Stimulated activated CD4-positive, alpha-beta T cell treated with anti-CD3 and anti-CD28 coated beads, TNF-alpha, amount 100 ng/mL, for 4 hours (primary cell): ENCODE results near the gene ST3GAL3.
"Not testable (repeated sequence)": the region's sequence is repeated elsewhere in the genome, so short reads cannot be mapped to it uniquely, and the experiment has no call there.

Source experiments
- DNase-seq, 3 experiments: peaks; one replicate each; pipeline ENCODE4 v3.0.0-alpha.2; 2020; ENCODE audit warnings: low read depth in 3 of 3

The ST3GAL3 gene

DNA sequence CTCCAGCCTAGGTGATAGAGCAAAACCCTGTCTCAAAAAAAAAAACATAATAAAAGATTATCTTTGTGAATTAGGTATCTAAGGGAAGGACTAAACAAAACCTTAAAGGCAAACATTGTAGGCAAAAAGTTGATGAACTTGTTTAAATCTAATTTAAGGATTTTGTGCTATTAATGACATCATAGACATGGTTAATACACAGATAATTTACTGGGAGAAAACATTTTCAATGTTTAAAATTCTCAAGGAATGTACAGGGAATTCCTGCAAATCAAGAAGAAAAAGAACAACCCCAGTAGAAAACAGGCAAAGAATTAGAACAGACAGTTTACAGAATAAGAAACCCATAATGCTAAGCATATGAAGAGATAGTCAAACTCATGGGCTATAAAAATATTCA is 47.6 kb downstream of the ST3GAL3 start:
- no peak for DNase-seq

GRCh38 chr1:43757343-43758053 is 50.2 kb downstream of the ST3GAL3 start:
- no peak for DNase-seq

GRCh38 chr1:43760745-43761317 is 53.5 kb downstream of the ST3GAL3 start:
- DNase-seq: no peak

GRCh38 chr1:43763497-43763973 is 56.2 kb downstream of the ST3GAL3 start:
- peak in 2 of 3 experiments; percentile 1 to 6 for DNase-seq

- no peak for DNase-seq
Measured at GRCh38 chr1:43764581-43764980, 57.2 kb downstream of the ST3GAL3 start.

GRCh38 chr1:43766086-43766784 is 58.9 kb downstream of the ST3GAL3 start:
- no peak for DNase-seq

GRCh38 chr1:43766818-43767525 is 59.6 kb downstream of the ST3GAL3 start:
- no peak for DNase-seq

DNA sequence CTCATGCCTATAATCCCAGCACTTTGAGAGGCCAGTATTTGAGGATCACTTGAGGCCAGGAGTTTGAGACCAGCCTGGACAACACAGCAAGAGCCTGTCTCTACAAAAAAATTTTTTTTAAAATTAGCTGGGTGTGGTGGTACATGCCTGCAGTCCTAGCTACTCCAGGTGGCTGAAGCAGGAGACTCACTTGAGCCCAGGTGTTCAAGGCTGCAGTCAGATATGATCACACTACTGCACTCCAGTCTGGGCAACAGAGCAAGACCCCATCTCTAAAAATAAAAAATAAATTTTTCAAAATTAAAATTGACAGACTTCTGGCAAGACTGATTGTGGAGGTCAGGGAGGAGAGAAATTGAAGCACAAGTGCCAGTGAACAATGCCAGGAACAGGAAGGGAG is 60.8 kb downstream of the ST3GAL3 start:
- DNase-seq: no peak

GRCh38 chr1:43769350-43769908 is 62.1 kb downstream of the ST3GAL3 start:
- no peak for DNase-seq

DNA sequence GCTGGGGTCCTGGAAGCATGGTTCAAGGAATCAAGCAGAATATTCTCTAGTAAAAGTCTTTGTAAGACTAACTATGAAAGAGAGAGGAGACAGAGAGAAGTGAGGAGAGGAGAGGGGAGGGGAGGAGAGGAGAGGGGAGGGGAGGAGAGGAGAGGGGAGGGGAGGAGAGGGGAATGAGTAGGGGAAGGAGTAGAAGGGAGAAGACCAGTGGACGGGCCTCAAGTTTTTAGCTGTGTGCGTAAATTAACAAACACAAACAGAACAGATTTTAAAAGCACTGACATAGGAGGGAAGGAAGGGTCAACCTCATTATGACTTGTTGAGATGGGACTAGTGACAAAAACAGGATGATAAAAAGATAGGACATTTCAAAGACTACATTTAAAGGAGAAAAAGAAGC is 62.8 kb downstream of the ST3GAL3 start:
- DNase-seq: no peak

- no peak for DNase-seq
Measured at GRCh38 chr1:43772978-43773377, 65.6 kb downstream of the ST3GAL3 start.

DNA sequence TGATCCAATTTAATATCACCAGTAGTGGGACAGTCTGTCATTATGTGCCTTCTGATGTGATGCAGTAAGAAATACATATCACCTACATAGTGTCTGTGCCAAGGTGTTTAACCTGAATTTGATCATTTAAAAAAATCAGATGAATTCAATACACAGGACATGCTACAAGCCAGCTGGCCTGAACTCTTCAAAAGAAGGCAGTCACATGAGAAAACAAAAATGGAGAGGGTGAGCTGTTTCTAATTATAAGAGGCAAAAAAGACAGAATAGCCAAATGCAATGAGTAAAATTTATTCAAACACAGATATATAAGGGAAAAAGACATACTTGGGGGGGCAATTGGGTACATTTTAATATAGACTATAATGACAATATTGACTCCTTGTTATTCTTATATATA is 66.5 kb downstream of the ST3GAL3 start:
- DNase-seq: no peak

DNA sequence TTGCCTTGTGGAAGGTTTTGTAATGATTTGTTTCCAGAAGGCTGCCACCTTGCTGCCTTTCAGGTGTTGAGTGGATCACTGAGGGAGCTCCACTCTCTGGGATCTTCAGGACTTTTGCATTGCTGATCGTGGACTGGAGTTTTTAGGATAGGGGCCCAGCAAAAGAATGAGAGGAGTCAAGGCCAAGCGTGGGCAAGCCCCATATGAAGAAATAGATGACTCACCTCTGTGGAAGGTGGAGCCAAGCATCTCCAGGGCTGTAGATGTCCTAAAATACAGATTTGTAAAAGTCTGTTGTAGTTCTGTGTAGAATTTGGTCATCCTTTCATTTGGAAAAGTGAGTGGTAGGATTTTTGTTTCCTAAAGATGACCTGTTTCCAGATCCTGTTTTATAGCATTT is 67.0 kb downstream of the ST3GAL3 start:
- DNase-seq: no peak

DNA sequence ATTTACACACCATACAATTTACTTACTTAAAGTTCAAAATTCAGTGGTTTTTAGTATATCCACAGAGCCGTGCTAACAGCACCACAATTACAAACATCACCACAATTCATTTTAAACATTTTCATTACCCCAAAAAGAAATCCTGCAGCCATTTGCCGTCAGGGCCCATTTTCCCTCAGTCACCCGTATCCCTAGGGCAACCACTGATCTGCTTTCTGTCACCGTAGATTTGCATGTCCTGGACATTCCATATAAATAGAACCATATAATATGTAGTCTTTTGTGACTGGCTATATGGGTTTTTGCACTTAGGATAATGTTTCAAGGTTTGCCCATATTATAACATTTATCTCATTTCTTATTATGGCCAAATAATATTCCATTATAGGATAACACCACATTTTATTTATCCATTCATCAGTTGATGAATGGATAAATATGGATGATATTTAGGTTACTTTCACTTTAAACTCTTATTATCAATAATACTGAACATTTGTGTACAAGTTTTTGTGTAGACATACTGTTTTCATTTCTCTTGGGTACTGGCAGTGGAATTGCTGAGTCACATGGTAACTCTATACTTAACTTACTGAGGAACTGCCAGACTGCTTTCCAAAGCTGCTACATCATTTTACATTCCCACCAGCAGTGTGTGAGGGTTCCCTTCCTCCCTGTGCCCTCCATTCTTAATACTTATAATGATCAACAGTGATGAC is 68.9 kb downstream of the ST3GAL3 start:
- DNase-seq: no peak

DNA sequence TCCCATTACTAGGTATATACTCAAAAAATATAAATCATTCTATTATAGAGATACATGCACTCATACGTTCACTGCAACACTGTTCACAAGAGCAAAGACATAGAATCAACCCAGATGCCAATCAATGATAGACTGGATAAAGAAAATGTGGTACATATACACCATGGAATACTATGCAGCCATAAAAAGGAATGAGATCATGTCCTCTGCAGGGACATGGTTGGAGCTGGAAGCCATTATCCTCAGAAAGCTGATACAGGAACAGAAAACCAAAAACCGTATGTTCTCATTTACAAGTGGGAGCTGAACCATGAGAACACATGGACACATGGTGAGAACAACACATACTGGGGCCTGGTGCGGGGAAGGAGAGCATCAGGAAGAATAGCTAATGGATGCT is 70.6 kb downstream of the ST3GAL3 start:
- DNase-seq: not testable (repeated sequence)

DNA sequence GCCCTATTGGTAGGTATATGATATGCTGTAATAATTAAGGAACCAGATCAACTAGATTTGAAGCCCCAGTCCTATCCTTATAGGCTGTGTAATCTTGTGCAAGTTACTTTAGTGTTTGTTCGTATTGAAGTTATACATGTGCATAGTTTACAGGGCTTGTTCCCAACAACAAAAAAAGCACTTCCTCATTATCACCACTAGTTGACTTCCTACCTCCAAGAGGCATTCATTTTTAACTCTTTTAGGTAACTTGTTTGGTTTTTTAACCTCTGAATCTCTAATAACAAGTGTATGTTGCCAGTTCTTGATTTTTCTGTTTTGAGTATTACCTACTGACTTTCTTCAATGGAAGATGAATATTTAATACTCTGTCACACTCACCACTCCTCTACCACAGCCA is 71.9 kb downstream of the ST3GAL3 start:
- DNase-seq: no peak

DNA sequence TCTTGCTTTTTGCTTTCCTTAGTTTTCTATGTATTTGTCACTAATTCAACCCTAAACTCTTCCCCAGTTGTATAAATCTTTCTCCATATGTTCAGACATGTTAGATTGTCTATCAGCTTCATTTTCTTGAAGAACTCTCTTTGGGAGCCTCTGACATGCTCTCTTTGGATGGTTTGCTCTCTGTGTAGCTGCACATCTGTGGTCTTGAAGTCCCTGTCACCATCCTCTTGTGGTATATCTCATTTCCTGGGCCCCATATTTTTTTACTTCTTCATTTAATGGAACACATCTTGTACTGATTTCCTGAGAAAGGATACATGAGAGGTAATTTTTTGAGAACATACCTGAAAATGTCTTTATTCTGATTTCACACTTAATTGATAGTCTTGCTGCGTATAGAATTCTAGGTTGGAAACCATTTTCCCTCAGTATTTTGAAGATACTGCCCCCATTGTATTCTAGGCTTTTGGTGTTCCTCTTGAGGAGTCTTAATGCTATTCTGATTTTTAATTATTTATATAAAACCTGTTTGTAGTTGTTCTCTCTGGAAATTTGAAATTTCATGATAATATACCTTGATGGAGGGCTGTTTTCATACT is 72.6 kb downstream of the ST3GAL3 start:
- DNase-seq: no peak

DNA sequence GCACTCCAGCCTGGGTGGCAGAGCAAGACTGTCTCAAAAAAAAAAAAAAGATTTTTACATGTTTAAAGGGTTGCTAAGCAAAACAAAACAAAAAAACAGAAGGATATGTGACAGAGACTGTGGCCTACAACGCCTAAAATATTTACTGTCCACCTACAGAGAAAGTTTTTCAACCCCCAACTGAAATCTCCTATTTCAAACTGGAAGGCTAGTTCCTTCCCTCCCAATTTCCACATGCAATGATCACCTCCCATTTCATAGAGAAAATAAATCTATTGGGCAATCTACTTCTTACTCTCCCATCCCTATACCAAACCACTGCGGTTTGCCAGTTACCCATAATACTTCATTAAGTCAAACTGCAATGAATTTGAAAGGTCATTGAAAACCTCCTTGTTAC is 74.2 kb downstream of the ST3GAL3 start:
- DNase-seq: no peak

- DNase-seq: no peak
Measured at GRCh38 chr1:43783096-43783670, 75.8 kb downstream of the ST3GAL3 start.

DNA sequence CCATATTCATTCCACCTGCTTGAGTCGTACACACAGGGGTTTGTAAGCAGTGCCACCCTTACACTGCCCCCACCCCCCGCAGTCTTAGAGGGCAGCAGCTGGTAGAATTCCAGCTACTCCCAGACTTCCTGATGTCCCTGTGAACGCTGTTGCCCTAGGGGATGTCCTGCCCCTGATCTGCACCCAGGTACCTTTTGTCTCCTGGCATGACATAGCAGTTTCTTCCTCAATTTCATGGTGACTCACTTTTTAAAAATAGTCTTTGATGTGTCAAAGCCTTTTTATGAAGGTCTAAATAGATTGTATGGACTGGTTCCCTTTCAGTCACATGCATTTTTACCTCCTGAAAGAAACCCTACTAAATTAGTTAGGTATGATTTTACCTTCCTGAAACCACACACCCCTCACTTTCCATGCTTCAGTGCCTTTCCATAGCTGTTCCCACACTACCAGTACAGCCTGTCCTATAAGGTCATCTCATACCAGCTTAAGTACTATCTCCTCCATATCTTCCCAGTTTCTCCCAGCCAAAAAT is 76.4 kb downstream of the ST3GAL3 start:
- DNase-seq: no peak
